ENCODE results near the gene G3BP2. TPM values are rescaled to one million over a fixed set of nuclear protein-coding genes. Genes with fewer than 3 reads are reported as not detected.
A peak's percentile ranks its signal among the peaks of the same experiment; 100 is the strongest.

The G3BP2 gene
- total RNA-seq, 2 experiments from 2014 or later: 185 to 197 TPM

GRCh38 chr4:75639124-75639695 is 34.0 kb downstream of the G3BP2 start:
- CTCF ChIA-PET: interaction anchor here (1.1 to 2.6 kb wide), 3 partner anchors 15 to 85 kb away, joined by 3 to 8 read pairs (median 5); partner anchors contain the start of gene USO1
- H3K27me3 Mint-ChIP-seq: no peaks in the 10 kb centered on the region
- peaks cover 26% of the 10 kb centered on the region for H3K36me3 Mint-ChIP-seq (ENCODE audit: low read depth)
- DNase-seq: no peak
- intact Hi-C loops (cut with micrococcal nuclease): no loop called here
- no peaks in the 10 kb centered on the region for H3K9me3 Mint-ChIP-seq
- H3K4me3 Mint-ChIP-seq: no peak overlapping the region
- peaks cover 14% of the 10 kb centered on the region for H3K4me1 Mint-ChIP-seq (ENCODE audit: low read depth)
- no peak for TF ChIP-seq CTCF (IDR thresholded peaks at IDR 0.05)
- ATAC-seq: peak; percentile 9
- H3K27ac Mint-ChIP-seq: peak overlapping the region; percentile 18
- POLR2A ChIA-PET: interaction anchor here (0.9 to 1.5 kb wide), 4 partner anchors 10 to 85 kb away, joined by 3 to 4 read pairs (median 4); partner anchors contain the start of gene USO1

- CTCF ChIA-PET: interaction anchor here (1.7 kb wide), 1 partner anchor 86 kb away, joined by 6 read pairs; the partner anchor contains the start of gene USO1
- H3K27ac Mint-ChIP-seq: no peak overlapping the region
- TF ChIP-seq CTCF (IDR thresholded peaks at IDR 0.05): no peak
- intact Hi-C loops (cut with micrococcal nuclease): no loop called here
- H3K36me3 Mint-ChIP-seq (ENCODE audit: low read depth): peaks cover 16% of the 10 kb centered on the region
- H3K4me3 Mint-ChIP-seq: no peak overlapping the region
- H3K27me3 Mint-ChIP-seq: no peaks in the 10 kb centered on the region
- POLR2A ChIA-PET: interaction anchor here (1.2 kb wide), 1 partner anchor 16 kb away, joined by 4 read pairs; no protein-coding TSS in a partner anchor
- DNase-seq (no peak), ATAC-seq (no peak)
- no peaks in the 10 kb centered on the region for H3K9me3 Mint-ChIP-seq
- H3K4me1 Mint-ChIP-seq (ENCODE audit: low read depth): peaks cover 22% of the 10 kb centered on the region
These were observed 35.4 kb downstream of the G3BP2 start for GRCh38 chr4:75637827-75638226.

- Mint-ChIP-seq H3K36me3 (ENCODE audit: low read depth) (peaks cover 13% of the 10 kb centered on the region), H3K4me1 (ENCODE audit: low read depth) (peaks cover 19% of the 10 kb centered on the region), H3K27me3 (no peaks in the 10 kb centered on the region), H3K27ac (no peak overlapping the region), H3K9me3 (no peaks in the 10 kb centered on the region), H3K4me3 (no peak overlapping the region)
- CTCF ChIA-PET: interaction anchor here (1.2 to 1.7 kb wide), 2 partner anchors 10 to 87 kb away, joined by 3 to 6 read pairs; partner anchors contain the start of gene USO1
- no peak for ATAC-seq
- POLR2A ChIA-PET: interaction anchor here (0.6 to 1.2 kb wide), 3 partner anchors 8 to 79 kb away, joined by 3 to 4 read pairs (median 3); no protein-coding TSS in a partner anchor
- DNase-seq: no peak
- TF ChIP-seq CTCF (IDR thresholded peaks at IDR 0.05): no peak
- intact Hi-C loops (cut with micrococcal nuclease): no loop called here
These were observed 36.0 kb downstream of the G3BP2 start for GRCh38 chr4:75637176-75637575.

GRCh38 chr4:75634951-75635350 is 38.3 kb downstream of the G3BP2 start:
- ChIA-PET CTCF (no interaction called here), POLR2A (no interaction called here)
- no peak overlapping the region for H3K4me3 Mint-ChIP-seq
- TF ChIP-seq CTCF (IDR thresholded peaks at IDR 0.05): no peak
- peaks cover 25% of the 10 kb centered on the region for H3K4me1 Mint-ChIP-seq (ENCODE audit: low read depth)
- H3K27me3 Mint-ChIP-seq: no peaks in the 10 kb centered on the region
- H3K36me3 Mint-ChIP-seq (ENCODE audit: low read depth): peaks cover 3% of the 10 kb centered on the region
- H3K27ac Mint-ChIP-seq: no peak overlapping the region
- intact Hi-C loops (cut with micrococcal nuclease): no loop called here
- DNase-seq (no peak), ATAC-seq (no peak)
- no peaks in the 10 kb centered on the region for H3K9me3 Mint-ChIP-seq

GRCh38 chr4:75634281-75634680 is 38.9 kb downstream of the G3BP2 start:
- no peak overlapping the region for H3K4me3 Mint-ChIP-seq
- no peak for TF ChIP-seq CTCF (IDR thresholded peaks at IDR 0.05)
- H3K27me3 Mint-ChIP-seq: no peaks in the 10 kb centered on the region
- no peaks in the 10 kb centered on the region for H3K9me3 Mint-ChIP-seq
- DNase-seq (no peak), ATAC-seq (no peak)
- intact Hi-C loops (cut with micrococcal nuclease): no loop called here
- no peak overlapping the region for H3K27ac Mint-ChIP-seq
- no peaks in the 10 kb centered on the region for H3K36me3 Mint-ChIP-seq (ENCODE audit: low read depth)
- CTCF ChIA-PET: no interaction called here
- H3K4me1 Mint-ChIP-seq (ENCODE audit: low read depth): peaks cover 22% of the 10 kb centered on the region
- POLR2A ChIA-PET: no interaction called here

Data from activated CD8-positive, alpha-beta T cell treated with anti-CD3 and anti-CD28 coated beads for 36 hours (primary cell).